GM21367 (cell line): ENCODE data around the gene ING2.

Source experiments
- ATAC-seq: cut with Tn5 transposase; IDR thresholded peaks from one replicate; pipeline ENCODE4 v1.9.1; 2021; ENCODE audit not compliant: unreplicated experiment

Gene ING2

DNA sequence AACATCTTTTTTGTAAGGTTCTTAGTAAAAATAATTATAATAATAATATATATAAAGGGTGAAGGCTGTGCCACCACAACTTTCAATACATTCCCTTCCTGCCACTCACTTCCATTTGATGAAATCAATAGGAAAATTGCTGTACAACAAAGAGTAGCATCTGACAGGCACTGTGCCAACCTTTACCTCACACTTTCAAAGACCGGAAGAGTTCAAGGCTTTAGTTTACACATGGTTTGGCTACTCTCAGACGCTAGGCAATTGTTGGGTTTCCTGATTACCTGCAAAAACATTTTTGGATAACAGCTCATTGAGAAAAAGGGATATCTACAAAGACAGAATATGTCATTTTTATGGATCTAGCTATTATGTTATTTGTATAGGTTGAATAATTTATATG is 5.5 kb upstream of the ING2 start:
- ATAC-seq: no peak

DNA sequence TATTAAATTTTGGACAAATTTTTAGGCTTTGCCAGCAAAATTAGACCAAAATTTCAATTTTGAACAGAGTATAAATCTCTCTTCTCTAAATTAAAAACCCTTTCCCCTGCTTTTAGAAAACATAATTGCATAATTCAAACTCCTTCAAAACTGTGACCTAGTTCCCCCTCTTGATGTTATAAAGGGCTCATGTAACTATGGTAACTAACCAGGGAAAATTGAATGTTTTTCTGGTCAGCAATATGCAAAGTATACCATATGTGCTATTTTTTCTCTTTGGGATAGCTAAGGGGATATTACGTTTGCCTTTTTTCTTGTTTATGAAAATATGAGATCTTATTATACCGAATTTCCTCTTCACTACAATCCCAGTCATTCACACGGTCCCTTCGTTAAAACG is 5.1 kb upstream of the ING2 start:
- ATAC-seq: no peak

DNA sequence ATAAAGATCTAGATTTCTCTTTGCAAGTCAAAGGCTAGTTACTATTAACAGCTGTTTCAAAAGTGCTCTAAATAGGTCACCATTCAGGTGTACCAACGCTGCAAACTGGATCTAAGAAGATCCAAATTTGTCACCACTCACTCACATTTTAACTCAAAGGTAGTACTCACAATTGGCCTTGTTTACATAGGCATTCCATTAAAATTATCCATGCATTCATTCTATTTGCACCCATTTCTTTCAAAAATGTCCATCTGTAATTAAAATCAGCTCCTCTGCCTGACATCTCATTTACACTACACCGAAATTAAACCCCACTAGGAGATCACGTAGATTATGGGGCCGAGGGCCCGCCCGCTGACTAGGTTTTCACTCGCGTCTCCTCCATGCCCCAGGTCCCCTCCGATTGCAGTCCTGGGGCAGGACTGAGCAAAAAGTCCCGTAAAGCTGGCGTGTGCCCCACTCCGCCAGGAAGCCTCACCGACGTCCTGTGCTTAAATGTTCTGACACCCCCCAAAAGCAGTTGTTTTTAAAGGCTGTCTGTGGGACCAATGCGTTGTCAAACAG is 1.3 kb upstream of the ING2 start:
- ATAC-seq: peak; percentile 0

DNA sequence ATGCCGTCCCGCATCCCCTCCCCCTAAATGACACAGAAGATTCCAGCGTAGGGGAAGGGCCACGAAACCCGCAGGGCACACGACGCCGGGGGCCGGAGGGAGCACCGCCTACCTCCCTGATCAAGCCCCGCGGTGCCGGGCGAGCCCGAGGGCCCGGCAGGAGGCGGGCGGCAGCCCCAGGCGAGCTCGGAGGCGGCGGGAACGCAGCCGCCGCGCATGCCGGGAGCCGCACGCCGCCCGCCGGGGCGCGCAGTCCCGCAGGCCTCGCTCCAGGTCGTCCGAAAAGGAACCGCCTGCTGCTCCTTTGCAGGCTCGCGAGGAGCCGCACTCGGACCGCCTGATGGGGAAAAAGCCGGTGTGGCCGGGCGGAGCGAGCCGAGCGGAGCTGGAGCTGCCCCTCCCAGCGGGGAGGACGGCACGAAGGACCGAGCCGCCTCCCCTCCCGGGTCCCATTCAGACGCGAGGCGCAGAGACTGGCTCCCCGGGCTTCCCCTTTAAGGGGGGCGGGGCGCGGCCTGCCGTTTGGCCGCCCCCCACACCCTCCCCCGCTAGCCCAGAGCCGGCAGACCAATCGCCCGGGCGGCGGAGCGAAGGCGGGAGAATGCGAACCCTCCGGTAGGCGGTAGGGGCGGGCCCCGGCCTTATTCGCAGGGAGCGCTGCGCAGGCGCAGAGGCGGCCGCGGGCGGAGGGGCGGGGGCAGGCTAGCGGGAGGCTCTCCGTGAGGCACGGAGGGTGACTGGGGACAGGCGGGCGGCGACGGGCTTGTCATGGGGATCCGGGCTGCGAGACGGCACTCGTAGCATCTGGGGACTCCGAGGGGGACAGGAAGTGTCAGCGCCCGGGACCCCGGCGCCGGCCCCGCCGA is 561 bp upstream of the ING2 start:
- peak; percentile 63 for ATAC-seq

DNA sequence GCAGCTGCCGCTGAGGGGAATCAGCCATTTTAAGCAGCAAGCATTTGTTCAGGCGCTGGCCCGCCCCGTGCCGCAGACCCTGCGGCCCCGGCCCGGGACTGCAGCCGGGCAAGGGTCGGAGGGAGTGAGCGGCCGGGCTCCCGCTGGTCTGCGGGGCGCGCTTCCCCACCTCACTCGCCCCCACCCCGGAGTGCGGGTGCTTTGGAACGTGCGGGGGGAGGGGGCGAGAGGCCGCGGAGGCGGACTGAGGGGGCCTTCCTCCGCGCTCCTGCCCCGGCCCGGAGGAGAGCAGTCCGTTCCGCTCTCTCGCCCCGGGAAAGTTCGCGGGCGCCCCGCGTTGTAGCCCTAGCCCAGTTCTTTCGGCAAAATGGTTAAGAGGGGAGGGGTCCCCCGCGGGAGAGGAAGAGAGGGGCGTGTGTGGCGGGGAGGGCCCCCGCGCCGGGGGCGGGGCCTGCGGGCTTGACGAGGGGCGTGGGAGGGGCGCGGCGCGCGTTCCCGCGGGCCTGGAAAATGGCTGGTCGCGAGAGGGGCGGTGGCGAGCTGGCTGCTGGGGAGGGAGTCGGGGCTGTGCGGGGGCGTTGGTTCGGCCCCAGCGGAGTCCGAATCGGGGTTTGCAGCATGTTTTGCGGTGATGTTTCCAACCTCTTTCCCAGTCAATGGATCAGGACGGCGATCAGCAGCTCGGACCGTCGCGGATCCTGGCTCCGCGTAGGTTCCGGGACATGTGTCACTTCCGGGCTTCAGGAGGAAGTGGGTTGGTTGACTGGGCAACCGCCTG is 942 bp downstream of the ING2 start:
- ATAC-seq: peak; percentile 42

DNA sequence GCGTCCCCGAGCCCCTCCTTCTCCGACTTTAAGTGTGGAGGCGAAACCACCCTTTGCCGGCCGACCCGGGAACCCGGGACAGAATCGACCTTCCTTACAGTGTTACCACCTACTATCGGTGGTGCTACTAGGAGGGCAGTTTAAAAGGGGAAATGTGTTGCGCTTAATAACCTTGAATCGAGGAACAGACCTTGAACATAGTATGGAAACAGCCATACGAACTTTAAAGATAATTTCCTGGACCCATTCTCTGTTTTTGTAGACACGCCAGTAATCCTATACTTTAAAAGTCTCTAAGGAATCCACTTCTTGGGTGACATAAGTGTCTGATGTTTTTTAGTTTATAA is 1.5 kb downstream of the ING2 start:
- no peak for ATAC-seq

DNA sequence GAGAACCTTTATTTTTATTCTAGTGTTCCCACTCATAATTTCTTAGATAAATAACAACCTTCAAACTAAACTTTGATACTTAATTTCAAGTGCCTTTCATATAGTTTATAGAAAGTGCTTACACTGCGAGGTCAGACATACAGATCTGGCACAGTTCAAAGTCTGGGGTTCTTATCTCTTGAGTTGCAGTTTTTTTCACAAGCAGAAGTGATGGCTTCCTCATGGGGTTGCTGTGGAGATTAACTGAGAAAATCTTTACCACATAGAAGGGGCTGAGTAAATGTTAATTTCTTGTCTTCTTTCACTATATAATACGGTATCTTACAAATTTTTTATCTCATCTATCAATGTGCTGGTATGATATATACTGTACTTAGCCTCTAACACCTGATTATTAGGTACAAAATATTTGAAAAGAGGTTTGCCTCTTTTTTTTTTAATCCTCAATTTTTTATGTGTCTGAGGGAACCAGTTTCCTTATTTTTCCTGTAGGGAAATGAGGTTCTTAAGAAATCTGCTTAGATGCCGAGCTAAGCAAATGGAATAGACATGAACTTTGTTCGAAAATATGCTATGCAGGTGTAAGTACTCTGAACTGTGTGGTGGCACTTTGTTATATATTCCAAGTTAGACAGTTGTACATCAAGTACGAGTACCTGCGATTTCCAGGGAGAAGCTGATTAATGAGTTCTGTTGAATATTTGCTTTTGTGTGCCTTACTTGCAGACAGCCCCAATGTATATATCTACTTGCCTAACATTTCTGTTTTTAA is 3.3 kb downstream of the ING2 start:
- ATAC-seq: no peak

DNA sequence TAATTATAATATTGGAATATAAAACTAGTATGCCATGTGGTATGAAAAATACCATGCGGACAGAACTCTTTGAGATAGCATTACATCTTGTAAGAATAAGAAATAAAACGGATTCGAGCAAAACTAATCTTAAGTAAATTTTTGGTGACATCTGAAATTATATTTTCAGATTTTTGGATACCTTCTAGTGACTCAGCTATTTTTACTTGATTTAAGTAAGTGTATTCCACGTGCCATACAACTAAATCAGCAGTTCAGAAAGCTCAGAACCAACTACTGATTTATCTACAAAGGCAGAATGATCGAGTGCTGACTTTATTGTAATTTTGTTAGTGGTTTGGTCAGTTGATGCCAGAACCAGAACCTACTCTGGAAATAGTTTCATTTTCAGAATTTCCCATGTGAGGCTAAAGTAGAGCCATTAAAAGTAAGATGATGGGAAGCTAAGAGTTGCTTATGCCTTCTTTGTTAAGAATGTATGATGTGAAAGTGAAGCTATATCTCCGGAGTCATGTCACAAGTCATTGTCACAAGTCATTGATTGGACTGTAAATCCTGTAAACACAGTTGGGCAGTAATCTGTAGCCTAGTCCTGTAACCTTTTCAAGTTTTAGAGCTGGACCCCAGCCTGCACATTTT is 4.0 kb downstream of the ING2 start:
- no peak for ATAC-seq

DNA sequence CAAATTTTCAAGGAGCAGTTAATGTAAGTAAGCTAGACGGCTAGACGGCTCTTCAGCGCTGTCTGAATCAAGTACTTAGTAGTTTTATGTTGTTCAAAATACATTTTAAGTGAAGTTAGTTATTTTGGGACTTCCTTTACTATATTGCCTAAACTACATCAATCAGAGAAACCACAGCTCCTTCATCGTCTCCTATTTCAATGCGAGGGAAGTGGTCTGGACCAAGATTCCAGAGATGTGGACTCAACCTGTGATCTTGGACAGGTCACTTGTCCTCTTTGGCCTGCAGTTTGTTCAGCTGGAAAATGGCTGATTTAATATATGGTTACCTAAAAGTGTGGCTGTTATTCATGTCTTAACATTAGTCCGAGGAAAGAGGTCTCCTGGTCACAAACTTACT is 10.6 kb downstream of the ING2 start:
- ATAC-seq: no peak

DNA sequence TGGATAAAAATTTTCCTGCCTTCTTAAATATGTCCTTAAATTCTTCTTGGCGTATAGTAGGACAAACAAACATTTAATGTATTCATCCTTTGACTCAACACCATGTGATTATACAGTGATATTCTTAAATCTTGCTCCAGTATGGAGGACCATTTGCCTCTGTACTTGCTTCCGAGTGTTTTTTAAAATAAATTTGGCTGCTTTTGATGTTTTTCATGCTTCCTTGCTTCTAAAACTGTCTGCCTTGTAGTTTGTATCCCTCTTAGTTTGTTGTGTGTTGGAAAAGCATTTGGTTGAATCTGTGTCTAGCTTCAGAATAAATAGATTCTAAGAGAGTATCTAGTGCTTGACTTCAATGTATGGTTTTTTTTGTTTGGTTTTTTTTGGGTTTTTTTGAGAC is 12.3 kb downstream of the ING2 start:
- ATAC-seq: no peak

DNA sequence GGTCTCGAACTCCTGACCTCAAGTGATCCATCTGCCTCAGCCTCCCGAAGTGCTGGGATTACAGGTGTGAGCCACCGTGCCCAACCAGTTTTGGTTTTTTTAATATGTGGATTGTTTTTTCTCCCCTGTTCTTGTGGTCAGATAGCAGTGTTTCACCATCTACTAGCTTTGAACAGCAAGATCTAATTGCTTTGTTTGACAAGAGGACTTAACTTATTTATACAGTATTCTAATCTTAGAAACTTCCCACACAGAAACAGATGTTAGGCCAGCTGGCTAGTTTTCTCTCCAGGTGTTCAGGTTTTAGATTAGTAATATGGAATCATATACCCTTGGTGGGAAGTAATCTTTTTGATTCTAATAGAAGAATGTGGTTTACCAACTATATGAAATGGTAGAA is 12.9 kb downstream of the ING2 start:
- ATAC-seq: no peak

DNA sequence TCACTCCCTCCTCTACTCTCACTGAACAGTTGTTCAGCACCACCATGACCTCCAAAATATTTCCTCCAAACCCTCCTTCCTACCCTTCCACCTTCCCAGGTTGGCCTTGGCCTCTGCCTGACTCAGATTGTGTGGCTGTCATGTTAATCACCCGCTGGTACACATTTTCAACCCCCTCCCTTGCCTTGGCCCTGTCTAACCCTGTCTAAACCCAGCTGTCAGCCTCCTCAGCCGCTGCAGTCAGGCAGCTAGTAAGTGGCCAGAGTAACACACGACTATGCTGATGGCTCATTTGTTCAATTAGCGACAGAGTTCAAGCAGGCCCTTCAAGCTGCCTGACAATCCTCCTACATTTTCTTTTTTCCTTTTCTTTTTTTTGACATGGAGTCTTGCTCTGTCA is 18.0 kb downstream of the ING2 start:
- ATAC-seq: no peak

DNA sequence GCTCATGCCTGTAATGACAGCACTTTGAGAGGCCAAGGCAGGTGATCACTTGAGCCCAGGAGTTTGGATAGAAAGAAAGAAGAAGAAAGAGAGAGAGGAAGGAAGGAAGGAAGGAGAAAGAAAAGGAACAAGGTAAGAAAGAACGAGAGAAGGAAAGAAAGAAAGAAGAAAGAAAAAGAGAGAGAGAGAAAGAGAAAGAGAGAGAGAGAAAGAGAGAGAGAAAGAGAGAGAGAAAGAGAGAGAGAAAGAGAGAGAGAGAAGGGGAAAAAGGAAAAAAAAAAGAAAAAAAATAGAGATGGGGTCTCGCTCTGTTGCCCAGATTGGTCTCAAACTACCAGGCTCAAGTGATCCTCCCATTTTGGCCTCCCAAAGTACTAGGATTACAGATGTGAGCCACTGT is 22.5 kb downstream of the ING2 start:
- ATAC-seq: no peak

DNA sequence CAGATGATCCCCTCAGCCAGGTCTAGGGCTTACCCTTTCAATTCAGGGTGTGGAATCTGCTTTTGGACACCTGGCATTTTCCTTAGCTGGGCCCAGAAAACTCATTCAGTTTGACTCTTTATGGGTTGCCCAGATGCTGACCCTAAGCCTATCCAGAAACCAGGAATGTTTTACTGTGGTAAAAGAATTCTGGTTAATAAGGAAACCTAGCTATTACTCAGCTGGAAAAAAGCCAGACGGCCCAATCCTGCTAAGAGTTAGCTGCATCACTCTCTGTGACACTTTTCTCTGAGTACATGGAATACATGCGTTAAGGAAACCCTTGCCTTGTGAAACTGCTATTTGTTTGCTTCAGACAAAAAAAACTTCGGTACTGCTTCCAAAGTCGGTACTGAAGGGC is 28.0 kb downstream of the ING2 start:
- no peak for ATAC-seq

DNA sequence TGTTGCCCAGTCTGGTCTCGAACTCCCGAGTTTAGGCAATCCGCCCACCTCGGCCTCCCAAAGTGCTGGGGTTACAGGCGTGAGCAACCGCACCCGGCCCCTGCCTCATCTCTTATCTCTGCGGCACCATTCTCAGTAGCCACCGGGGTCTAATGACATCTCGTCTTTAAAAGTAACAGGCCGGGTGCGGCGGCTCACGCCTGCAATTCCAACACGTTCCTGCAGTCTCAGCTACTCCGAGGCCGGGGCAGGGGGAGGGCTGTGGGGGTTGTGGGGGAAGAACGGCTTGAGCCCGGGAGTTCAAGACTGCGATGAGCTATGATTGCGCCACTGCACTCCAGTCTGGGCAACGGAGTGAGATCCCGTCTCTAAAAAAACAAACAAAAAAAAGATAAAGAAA is 28.8 kb downstream of the ING2 start:
- no peak for ATAC-seq

DNA sequence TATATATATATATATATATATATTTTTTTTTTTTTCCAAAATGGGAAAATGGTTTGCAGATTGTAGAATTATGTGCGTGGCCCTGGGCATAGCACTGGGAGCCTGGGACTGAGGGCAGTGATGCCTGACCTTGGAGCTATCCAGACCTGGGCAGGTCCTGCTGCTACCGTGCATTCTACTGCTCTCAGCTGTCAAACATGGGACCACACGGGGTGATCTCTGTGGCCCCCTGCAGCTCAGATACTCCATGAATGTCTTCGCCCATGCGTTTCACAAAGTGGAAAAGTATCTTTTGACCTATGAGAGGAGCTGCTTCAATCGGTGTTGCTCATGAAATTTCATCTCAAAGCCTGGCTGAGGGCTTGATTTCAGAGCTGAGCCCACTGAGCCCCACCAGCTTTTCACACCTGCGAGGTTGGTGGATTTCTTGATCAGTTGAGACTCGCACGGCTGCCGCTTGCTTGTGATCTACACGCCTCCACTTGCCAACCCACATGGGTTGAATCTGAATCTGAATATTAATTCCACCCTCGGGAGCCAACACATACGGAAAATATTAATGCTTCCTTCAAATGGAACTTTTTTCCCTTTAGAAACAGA is 35.7 kb downstream of the ING2 start:
- ATAC-seq: no peak

DNA sequence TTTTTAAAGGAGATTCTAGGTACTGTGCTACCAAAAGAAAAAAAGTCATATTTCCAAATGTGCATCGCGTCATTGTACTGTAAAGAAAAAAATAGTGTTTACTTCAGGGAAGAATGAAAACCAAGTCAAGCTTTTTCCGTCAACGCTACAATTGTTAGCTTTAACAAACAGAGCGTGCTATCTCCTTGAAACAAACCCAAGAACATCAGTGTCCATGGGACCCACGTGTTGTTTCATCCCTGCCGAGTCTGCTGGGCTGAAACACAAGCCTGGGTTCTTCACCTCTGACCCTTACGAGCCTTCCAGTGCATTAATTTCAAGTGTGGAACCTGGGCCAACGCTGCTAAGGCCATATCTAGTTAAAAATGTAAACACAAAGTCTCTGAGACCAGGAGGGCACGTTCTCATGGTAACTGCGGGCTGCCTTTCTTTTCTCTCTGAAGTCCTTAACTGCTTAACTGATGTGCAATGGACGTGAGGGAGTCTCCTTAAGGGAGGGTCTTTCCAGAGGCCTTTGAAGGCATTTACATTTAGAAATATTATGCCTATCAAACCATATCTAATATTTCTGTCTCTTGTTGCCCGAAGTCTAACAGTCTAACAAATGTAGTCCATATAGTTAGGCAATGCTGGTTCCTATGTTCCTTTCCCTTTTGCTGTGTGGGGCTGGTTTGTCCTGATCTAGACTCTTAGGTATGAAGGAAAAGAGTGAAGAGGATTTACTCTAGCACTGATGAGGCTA is 36.3 kb downstream of the ING2 start:
- no peak for ATAC-seq

DNA sequence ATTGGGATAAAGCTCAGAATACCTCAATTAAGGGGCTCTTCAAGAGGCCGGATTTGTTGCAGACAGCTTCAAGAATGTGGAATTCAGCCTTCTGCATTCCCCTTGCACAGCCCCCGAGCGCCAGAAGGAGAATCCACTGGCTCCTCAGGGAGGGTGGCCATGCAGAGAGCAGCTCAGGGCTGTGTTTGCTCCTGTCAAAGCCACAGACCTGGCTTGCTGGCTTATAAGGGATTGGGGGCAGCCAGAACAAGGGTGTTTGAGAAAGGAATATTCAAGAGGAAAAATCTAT is 36.8 kb downstream of the ING2 start:
- no peak for ATAC-seq

DNA sequence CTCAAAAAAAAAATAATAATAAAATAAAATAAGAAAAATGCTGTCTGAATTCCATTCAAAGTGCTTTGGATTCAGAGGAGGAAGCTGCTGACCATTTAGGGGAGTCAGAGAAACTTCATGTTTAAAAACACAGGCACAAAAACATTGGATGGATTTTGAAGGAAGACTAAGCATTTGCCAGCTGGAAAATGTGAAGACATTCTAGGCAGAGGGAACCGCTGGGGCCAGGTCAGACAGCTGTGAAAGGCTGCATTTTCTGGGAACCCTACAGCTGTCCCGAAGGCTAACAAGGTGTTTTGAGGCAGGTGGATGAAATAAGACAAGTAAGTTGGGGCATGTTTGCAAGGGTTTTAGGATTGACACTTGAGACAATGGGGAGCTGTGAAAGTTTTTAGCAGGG is 38.6 kb downstream of the ING2 start:
- ATAC-seq: no peak

DNA sequence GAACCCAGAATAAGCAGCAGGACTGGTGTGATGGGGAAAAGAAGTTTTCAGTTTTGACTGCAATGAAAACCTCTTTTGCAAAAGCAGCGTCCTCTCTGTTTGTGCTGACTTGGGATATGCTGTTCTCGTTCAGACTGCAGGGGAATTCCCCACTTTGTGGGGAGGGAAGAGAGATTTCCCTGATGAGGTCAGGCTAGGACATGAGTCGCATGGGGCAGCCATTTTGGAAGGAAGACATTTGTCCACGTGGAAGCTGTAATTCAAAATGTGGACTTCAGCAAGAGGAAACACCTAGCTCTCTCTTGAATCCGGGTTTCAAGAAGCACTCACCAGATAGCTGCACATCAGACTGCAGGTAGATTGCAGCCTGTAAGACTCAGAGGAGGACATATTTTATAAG is 39.3 kb downstream of the ING2 start:
- ATAC-seq: no peak
